Muscle layer of duodenum (tissue), 2 donors: ENCODE data around the gene MYCN.
"Not testable (repeated sequence)": the region's sequence is repeated elsewhere in the genome, so short reads cannot be mapped to it uniquely, and the experiment has no call there.

ENCODE experiments used
- H3K27ac ChIP-seq: one replicate; pipeline ENCODE4 v1.7.0; 2013; ENCODE audit warnings: mild to moderate bottlenecking, low read length
- H3K27me3 ChIP-seq: one replicate; pipeline ENCODE4 v1.7.0; 2013; ENCODE audit warnings: low read depth, mild to moderate bottlenecking, control low read depth, low read length
- H3K36me3 ChIP-seq, 2 donors: one replicate each; pipeline ENCODE4 v1.7.0; 2013; ENCODE audit warnings: low read length in 2 of 2, control low read depth in 1 of 2, mild to moderate bottlenecking in 1 of 2; ENCODE audit not compliant: insufficient read depth in 2 of 2, control insufficient read depth in 1 of 2
- H3K4me1 ChIP-seq, 2 donors: one replicate each; pipeline ENCODE4 v1.7.0; 2013; ENCODE audit warnings: low read length in 2 of 2, mild to moderate bottlenecking in 2 of 2, control low read depth in 1 of 2, moderate library complexity in 1 of 2; ENCODE audit not compliant: insufficient read depth in 2 of 2, control insufficient read depth in 1 of 2
- H3K4me3 ChIP-seq, 2 donors: one replicate each; pipeline ENCODE4 v1.7.0; 2013; ENCODE audit warnings: low read length in 2 of 2, low read depth in 1 of 2, mild to moderate bottlenecking in 1 of 2
- H3K9me3 ChIP-seq, 2 donors: one replicate each; pipeline ENCODE4 v1.7.0; 2013; ENCODE audit warnings: low read length in 2 of 2, control low read depth in 1 of 2, mild to moderate bottlenecking in 1 of 2; ENCODE audit not compliant: control insufficient read depth in 1 of 2
- donor health status: healthy.

The MYCN gene

DNA sequence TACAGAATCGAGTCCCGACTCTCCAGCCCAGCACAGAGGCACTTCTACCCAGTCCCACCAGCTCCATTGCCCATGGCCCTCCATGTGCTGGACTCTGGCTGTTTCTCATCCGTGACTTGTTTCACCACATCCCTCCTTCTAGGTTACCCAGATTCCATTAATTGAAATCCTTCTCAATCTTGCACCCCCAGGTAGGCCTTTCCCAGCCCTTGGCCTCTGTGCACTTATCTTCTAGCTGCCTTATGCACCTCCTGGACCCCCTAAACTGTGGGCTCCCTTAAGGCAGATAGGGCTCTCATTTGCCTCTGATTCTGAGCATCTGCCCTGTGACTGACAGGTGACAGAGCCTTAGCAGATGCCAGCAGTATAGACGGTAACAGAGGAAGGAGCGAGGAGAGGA, 9.2 kb downstream of the MYCN start:
- H3K36me3 ChIP-seq: no peaks in the 10 kb centered on the region
- no peak overlapping the region for H3K4me3 ChIP-seq
- no peak overlapping the region for H3K27ac ChIP-seq
- H3K9me3 ChIP-seq: no peaks in the 10 kb centered on the region
- no peaks in the 10 kb centered on the region for H3K4me1 ChIP-seq
- H3K27me3 ChIP-seq: no peaks in the 10 kb centered on the region

DNA sequence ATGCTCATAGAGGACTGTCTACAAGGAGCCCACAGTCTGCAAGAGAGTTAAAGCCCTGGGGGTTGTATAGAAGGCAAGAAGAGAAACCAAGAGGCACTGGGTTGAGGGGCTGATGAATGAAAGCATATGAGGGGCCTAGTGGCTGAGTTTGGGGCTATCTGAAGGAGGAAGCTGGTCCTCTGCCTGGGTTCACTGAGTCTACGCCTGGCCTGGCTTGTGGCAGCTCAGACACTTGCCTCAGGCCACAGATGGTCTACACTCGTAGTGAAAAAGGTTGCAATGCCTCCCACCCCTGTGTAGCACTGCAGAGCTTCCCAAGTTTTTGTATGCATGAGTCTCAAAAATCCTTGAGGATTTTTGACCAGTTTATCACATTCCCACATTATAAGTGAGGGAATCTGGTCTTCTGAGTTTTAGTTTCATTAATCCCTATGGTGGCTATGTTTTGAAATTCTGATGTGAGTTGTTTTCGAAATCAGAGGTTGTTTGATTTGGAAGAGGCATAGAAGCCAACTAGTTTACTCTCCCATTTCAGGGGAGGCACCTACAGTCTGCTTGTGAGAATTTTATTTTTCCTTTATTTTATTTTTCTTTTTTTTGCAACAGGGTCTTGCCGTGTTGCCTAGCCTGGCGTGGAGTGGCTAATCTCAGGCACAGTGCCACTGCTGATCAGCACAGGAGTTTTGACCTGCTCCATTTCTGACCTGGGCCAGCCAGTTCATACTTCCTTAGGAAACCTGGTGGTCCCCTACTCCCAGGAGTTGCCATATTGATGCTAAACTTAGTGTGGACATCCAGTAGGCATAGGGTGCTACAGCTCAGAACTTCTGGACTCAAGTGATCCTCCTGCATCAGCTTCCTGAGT, 10.0 kb downstream of the MYCN start:
- Histone ChIP-seq H3K36me3 (no peaks in the 10 kb centered on the region), H3K9me3 (no peaks in the 10 kb centered on the region), H3K27ac (no peak overlapping the region), H3K4me1 (no peaks in the 10 kb centered on the region), H3K4me3 (no peak overlapping the region), H3K27me3 (no peaks in the 10 kb centered on the region)

DNA sequence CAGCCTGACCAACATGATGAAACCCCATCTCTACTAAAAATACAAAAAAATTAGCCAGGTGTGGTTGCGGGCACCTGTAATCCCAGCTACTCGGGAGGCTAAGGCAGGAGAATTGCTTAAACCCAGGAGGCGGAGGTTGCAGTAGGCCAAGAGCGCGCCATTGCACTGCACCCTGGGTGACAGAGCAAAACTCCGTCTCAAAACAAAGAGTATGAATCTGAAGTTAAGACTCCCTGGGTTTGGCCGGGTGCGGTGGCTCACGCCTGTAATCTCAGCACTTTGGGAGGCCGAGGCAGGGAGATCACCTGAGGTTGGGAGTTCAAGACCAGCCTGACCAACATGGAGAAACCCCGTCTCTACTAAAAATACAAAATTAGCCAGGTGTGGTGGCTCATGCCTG, 11.6 kb downstream of the MYCN start:
- not testable (repeated sequence) for H3K36me3 ChIP-seq, H3K4me1 ChIP-seq, H3K27me3 ChIP-seq, H3K4me3 ChIP-seq, H3K27ac ChIP-seq, H3K9me3 ChIP-seq

DNA sequence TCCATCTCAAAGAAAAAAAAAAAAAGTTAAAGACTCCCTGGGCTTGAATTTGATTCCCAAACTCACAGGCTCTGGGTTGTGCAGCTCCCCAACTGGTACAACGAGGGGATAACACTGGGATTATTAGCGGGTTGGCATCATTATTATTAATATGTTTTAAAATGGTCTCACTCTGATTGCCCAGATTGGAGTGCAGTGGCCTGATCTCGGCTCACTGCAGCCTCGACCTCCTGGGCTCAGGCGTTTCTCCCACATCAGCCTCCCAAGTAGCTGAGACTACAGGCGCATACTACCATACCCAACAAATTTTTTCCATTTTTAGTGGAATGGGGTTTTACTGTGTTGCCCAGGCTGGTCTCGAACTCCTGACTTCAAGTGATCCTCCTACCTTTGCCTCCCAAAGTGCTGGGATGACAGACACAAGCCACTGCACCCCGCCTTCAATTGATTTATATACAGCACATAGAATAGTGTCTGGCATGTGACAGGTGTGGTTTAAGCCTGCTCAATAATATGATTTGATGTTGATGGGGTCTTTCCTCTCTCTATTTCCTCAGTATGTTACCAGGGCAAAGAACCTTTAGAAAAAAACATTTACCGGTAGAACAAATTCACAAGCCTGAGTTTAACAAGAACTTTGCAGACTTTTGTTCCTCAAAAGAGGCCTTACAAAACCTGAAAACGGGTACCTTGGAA, 12.2 kb downstream of the MYCN start:
- H3K36me3 ChIP-seq: no peaks in the 10 kb centered on the region
- no peaks in the 10 kb centered on the region for H3K4me1 ChIP-seq
- no peak overlapping the region for H3K27ac ChIP-seq
- H3K9me3 ChIP-seq: no peaks in the 10 kb centered on the region
- H3K27me3 ChIP-seq: no peaks in the 10 kb centered on the region
- no peak overlapping the region for H3K4me3 ChIP-seq

DNA sequence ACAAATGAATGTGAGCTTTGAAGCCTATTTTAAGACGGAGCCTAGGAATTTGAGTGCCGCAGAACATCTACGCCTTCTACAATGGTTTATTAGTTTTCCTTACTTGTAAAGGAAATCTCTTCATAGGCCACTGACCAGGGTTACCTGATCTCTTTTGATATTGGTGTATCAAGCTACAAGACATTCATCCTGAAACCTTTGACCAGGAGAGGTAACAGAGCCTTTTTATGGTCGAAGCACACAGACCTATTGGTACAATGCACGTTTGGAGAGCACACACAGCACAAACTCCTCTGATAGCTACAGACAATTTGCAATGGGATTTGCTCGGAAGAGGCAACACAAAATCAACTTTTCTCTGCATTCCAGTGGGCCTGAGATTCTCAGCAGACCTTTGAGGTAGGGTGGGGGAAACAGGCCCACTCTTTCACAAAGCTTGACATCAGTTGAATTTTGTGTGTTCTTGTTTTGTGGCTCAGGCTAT, 12.8 kb downstream of the MYCN start:
- H3K9me3 ChIP-seq: no peaks in the 10 kb centered on the region
- no peak overlapping the region for H3K4me3 ChIP-seq
- no peaks in the 10 kb centered on the region for H3K27me3 ChIP-seq
- no peaks in the 10 kb centered on the region for H3K4me1 ChIP-seq
- no peaks in the 10 kb centered on the region for H3K36me3 ChIP-seq
- no peak overlapping the region for H3K27ac ChIP-seq

DNA sequence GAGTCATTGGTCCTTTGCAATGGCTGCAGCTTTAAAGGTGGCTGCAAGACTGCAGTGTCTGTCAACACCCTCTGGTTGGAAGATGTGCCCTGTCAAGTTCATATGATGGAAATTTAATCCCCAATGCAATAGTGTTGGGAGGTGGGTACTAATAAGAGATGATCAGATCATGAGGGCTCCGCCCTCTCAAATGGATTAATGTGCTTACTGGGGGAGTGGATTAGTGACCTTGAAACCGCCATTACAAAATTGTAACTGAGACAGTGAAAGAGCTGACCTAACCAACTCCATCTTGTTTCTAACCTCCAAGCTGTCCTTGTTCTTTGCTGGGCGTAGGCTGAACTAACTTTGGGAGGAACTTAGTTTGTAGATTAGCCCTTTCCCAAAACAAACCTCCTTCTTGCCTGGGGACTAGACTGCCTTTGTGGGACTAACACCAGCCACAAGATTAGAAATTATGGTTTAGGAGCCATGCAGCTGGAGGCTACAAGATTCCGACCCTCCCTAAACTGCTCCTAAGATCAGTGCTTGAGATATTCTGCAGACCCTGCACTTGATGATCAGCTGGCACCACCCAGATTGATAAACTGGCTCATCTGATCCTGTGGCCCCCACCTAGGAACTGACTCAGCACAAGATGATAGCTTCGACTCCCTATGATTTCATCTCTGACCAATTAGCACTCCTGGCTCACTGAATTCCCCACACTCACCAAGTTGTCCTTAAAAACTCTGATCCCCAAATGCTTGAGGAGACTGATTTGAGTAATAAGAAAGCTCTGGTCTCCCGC, 13.7 kb downstream of the MYCN start:
- Histone ChIP-seq H3K27me3 (no peaks in the 10 kb centered on the region), H3K27ac (no peak overlapping the region), H3K4me1 (no peaks in the 10 kb centered on the region), H3K36me3 (no peaks in the 10 kb centered on the region), H3K4me3 (no peak overlapping the region), H3K9me3 (no peaks in the 10 kb centered on the region)

GRCh38 chr2:15954761-15955160, 14.4 kb downstream of the MYCN start:
- H3K9me3 ChIP-seq: no peaks in the 10 kb centered on the region
- no peaks in the 10 kb centered on the region for H3K4me1 ChIP-seq
- no peaks in the 10 kb centered on the region for H3K36me3 ChIP-seq
- no peak overlapping the region for H3K4me3 ChIP-seq
- H3K27ac ChIP-seq: no peak overlapping the region
- H3K27me3 ChIP-seq: no peaks in the 10 kb centered on the region

GRCh38 chr2:15955232-15955988, 15.1 kb downstream of the MYCN start:
- H3K9me3 ChIP-seq: no peaks in the 10 kb centered on the region
- H3K4me3 ChIP-seq: no peak overlapping the region
- no peaks in the 10 kb centered on the region for H3K27me3 ChIP-seq
- H3K4me1 ChIP-seq: no peaks in the 10 kb centered on the region
- H3K27ac ChIP-seq: no peak overlapping the region
- H3K36me3 ChIP-seq: no peaks in the 10 kb centered on the region

- Histone ChIP-seq H3K9me3 (no peaks in the 10 kb centered on the region), H3K27ac (no peak overlapping the region), H3K36me3 (no peaks in the 10 kb centered on the region), H3K4me1 (no peaks in the 10 kb centered on the region), H3K27me3 (no peaks in the 10 kb centered on the region), H3K4me3 (no peak overlapping the region)
Observed at GRCh38 chr2:15956230-15956629, 15.9 kb downstream of the MYCN start.

DNA sequence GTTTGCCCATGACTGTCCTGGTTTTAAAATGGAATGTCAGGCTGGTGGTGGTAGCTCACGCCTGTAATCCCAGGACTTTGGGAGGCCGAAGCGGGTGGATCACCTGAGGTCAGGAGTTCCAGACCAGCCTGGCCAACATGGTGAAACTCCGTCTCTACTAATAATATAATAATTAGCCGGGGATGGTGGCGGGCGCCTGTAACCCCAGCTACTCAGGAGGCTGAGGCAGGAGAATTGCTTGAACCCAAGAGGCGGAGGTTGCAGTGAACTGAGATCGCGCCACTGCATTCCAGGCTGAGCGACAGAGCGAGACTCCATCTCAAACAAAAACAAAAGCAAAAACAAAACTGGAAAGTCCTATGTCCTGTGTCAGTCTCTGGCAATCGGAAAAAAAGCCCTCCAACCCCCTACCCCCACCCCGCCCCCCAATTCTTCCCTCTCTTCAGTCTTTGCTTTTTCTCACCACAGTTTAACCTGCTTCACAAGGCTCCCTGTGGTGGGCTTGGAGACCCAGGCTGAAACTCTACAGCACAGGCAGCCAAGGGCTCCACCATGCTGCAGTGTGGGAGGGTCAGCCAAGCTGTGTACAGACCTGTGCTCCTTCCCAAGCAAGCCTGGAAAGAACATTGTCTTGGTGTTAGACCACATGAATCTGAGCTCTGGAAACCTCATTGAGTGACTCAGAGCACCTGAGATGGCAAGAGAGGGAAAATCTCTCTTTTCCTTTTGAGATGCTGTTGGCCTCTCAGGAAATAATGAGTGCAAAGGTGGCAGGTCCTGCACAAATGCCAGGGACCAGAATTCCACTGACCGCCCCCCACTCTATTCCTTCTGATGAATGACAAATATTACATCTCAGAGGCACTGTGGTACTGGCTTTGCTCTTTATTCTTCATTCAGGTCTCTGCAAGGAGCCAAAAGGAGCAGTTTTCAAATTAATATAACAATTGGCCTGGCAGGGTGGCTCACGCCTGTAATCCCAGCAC, 16.7 kb downstream of the MYCN start:
- Histone ChIP-seq H3K4me1 (no peaks in the 10 kb centered on the region), H3K27me3 (no peaks in the 10 kb centered on the region), H3K9me3 (no peaks in the 10 kb centered on the region), H3K27ac (no peak overlapping the region), H3K4me3 (no peak overlapping the region), H3K36me3 (no peaks in the 10 kb centered on the region)
